Stimulated activated CD8-positive, alpha-beta memory T cell treated with anti-CD3 and anti-CD28 coated beads, Interleukin-7, amount 100 ng/mL, for 24 hours (primary cell): Measurements from ENCODE around the gene SLC9A9.
"Not testable (repeated sequence)": the region's sequence is repeated elsewhere in the genome, so short reads cannot be mapped to it uniquely, and the experiment has no call there.

Experiments used
- DNase-seq: peaks from one replicate; pipeline ENCODE4 v3.0.0-alpha.2; 2020; ENCODE audit warnings: low read depth

The SLC9A9 gene

GRCh38 chr3:143810166-143810952 lies 37.9 kb downstream of the SLC9A9 start:
- DNase-seq, result no peak

- no peak for DNase-seq
These were observed 39.1 kb downstream of the SLC9A9 start for GRCh38 chr3:143809121-143809621.

GRCh38 chr3:143808030-143808429 lies 40.2 kb downstream of the SLC9A9 start:
- DNase-seq, result no peak

- no peak for DNase-seq
These were observed 42.2 kb downstream of the SLC9A9 start for GRCh38 chr3:143806038-143806437.

- not testable (repeated sequence) for DNase-seq
These were observed 42.8 kb downstream of the SLC9A9 start for GRCh38 chr3:143805476-143805875.

- not testable (repeated sequence) for DNase-seq
These were observed 47.2 kb downstream of the SLC9A9 start for GRCh38 chr3:143801046-143801445.

- DNase-seq, result not testable (repeated sequence)
These were observed 50.1 kb downstream of the SLC9A9 start for GRCh38 chr3:143798151-143798550.

- no peak for DNase-seq
These were observed 52.4 kb downstream of the SLC9A9 start for GRCh38 chr3:143795874-143796273.

GRCh38 chr3:143794793-143795462 lies 53.3 kb downstream of the SLC9A9 start:
- DNase-seq, result no peak

- DNase-seq, result no peak
These were observed 54.3 kb downstream of the SLC9A9 start for GRCh38 chr3:143793971-143794370.

GRCh38 chr3:143791386-143791785 lies 56.9 kb downstream of the SLC9A9 start:
- no peak for DNase-seq

- no peak for DNase-seq
These were observed 61.8 kb downstream of the SLC9A9 start for GRCh38 chr3:143786219-143787191.

- no peak for DNase-seq
These were observed 63.8 kb downstream of the SLC9A9 start for GRCh38 chr3:143784446-143784845.

- no peak for DNase-seq
These were observed 64.4 kb downstream of the SLC9A9 start for GRCh38 chr3:143783851-143784370.

GRCh38 chr3:143775459-143775858 lies 72.8 kb downstream of the SLC9A9 start:
- no peak for DNase-seq

- no peak for DNase-seq
These were observed 76.3 kb downstream of the SLC9A9 start for GRCh38 chr3:143771939-143772338.

- no peak for DNase-seq
These were observed 77.0 kb downstream of the SLC9A9 start for GRCh38 chr3:143771258-143771657.

- no peak for DNase-seq
These were observed 77.9 kb downstream of the SLC9A9 start for GRCh38 chr3:143770391-143770790.

- DNase-seq, result no peak
These were observed 78.7 kb downstream of the SLC9A9 start for GRCh38 chr3:143769616-143770015.

- no peak for DNase-seq
These were observed 83.4 kb downstream of the SLC9A9 start for GRCh38 chr3:143764840-143765239.

GRCh38 chr3:143763564-143764162 lies 84.6 kb downstream of the SLC9A9 start:
- DNase-seq, result no peak
